Measurements from ENCODE around the gene RARG. TPM values are rescaled to one million over a fixed set of nuclear protein-coding genes. Genes with fewer than 3 reads are reported as not detected.

Gene RARG
- polyA plus RNA-seq, 3 donors: 1.8 to 14.6 (median 2.3) TPM

- intact Hi-C loops (cut with micrococcal nuclease): no loop called here
- H3K27me3 Mint-ChIP-seq (ENCODE audit: low read depth in 3 of 3): peaks cover 0 to 3% (median under 1%) of the 10 kb centered on the region in 3 donors
These were observed 25.0 kb downstream of the RARG start, which contains the start of gene ITGB7 for GRCh38 chr12:53207042-53207441. Gene ITGB7 (minus strand): TSS chr12:53207251. CDS start chr12:53200443, 6,808 bp downstream.

GRCh38 chr12:53205747-53206419 lies 26.1 kb downstream of the RARG start:
- Histone ChIP-seq H3K36me3 (replicated peaks in 1 of 2; ENCODE audit: control insufficient read depth in 1 of 2, insufficient read depth in 2 of 2, low read length in 2 of 2) (peaks cover 0 to 8% of the 10 kb centered on the region in 2 donors), H3K4me3 (replicated peaks in 1 of 3; ENCODE audit: low read depth in 2 of 3, low read length in 3 of 3) (peak overlapping the region in 1 of 3 experiments; percentile 52), H3K27me3 (ENCODE audit: control insufficient read depth in 2 of 2, insufficient read depth in 2 of 2, low read length in 2 of 2) (no peaks in the 10 kb centered on the region), H3K9me3 (replicated peaks in 1 of 2; ENCODE audit: control insufficient read depth in 1 of 2, insufficient read depth in 1 of 2, low read length in 2 of 2) (no peaks in the 10 kb centered on the region), H3K4me1 (ENCODE audit: control insufficient read depth in 1 of 2, insufficient read depth in 2 of 2, low read length in 2 of 2) (peaks cover 66 to 82% of the 10 kb centered on the region in 2 donors), H4K20me1 (ENCODE audit: insufficient read depth, low read length) (no peaks in the 10 kb centered on the region), H3K27ac (ENCODE audit: low read depth in 1 of 2, low read length in 2 of 2) (peak overlapping the region; percentile 51 to 85), H3K4me2 (replicated peaks; ENCODE audit: extremely low read depth, low read length, poor library complexity, severe bottlenecking) (peak overlapping the region; percentile 64), H3K79me2 (ENCODE audit: insufficient read depth, low read length) (peaks cover 38% of the 10 kb centered on the region), H3K9ac (ENCODE audit: insufficient read depth, low read length, poor library complexity, severe bottlenecking) (peak overlapping the region; percentile 37), H2AFZ (ENCODE audit: insufficient read depth, low read depth, low read length, poor library complexity, severe bottlenecking) (peak overlapping the region; percentile 65)
- Mint-ChIP-seq H3K27me3 (ENCODE audit: low read depth in 3 of 3) (peaks cover 0 to 3% (median 2%) of the 10 kb centered on the region in 3 donors), H3K36me3 (peaks cover 6 to 7% of the 10 kb centered on the region in 2 donors), H3K4me3 (peak overlapping the region; percentile 1 to 69), H3K9me3 (peaks cover 0 to 2% (median 0%) of the 10 kb centered on the region in 7 donors), H3K27ac (peak overlapping the region; percentile 61 to 90 (median 86)), H3K4me1 (peaks cover 74% of the 10 kb centered on the region)
- peak; percentile 62 to 77 (median 72) for DNase-seq
- 15% methylated on average over 5 of the region's 7 CpGs for WGBS (ENCODE audit: insufficient coverage)
- TF ChIP-seq, protein P1, sequence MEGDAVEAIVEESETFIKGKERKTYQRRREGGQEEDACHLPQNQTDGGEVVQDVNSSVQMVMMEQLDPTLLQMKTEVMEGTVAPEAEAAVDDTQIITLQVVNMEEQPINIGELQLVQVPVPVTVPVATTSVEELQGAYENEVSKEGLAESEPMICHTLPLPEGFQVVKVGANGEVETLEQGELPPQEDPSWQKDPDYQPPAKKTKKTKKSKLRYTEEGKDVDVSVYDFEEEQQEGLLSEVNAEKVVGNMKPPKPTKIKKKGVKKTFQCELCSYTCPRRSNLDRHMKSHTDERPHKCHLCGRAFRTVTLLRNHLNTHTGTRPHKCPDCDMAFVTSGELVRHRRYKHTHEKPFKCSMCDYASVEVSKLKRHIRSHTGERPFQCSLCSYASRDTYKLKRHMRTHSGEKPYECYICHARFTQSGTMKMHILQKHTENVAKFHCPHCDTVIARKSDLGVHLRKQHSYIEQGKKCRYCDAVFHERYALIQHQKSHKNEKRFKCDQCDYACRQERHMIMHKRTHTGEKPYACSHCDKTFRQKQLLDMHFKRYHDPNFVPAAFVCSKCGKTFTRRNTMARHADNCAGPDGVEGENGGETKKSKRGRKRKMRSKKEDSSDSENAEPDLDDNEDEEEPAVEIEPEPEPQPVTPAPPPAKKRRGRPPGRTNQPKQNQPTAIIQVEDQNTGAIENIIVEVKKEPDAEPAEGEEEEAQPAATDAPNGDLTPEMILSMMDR (IDR thresholded peaks at IDR 0.05): no peak
- intact Hi-C loops (cut with micrococcal nuclease): no loop called here

More at GRCh38 chr12:53207042-53207441, 25.0 kb downstream of the RARG start, which contains the start of gene ITGB7:
- H4K20me1 ChIP-seq (ENCODE audit: insufficient read depth, low read length): no peaks in the 10 kb centered on the region
- 0% methylated on average over 2 of the region's 5 CpGs for WGBS (ENCODE audit: insufficient coverage)
- Mint-ChIP-seq H3K36me3 (peaks cover 15 to 18% of the 10 kb centered on the region in 2 donors), H3K4me3 (peak within 1 kb of the TSS; percentile 69 to 70), H3K9me3 (peaks cover 0 to 2% (median 0%) of the 10 kb centered on the region in 7 donors), H3K27ac (peak within 1 kb of the TSS; percentile 68 to 90 (median 88)), H3K4me1 (peaks cover 74% of the 10 kb centered on the region)
- peaks cover 61 to 81% of the 10 kb centered on the region in 2 donors for H3K4me1 ChIP-seq (ENCODE audit: control insufficient read depth in 1 of 2, insufficient read depth in 2 of 2, low read length in 2 of 2)
- DNase-seq: peak; percentile 51 to 70 (median 60)
- peaks cover 38% of the 10 kb centered on the region for H3K79me2 ChIP-seq (ENCODE audit: insufficient read depth, low read length)
- H3K9me3 ChIP-seq (replicated peaks in 1 of 2; ENCODE audit: control insufficient read depth in 1 of 2, insufficient read depth in 1 of 2, low read length in 2 of 2): no peaks in the 10 kb centered on the region
- H3K4me2 ChIP-seq (replicated peaks; ENCODE audit: extremely low read depth, low read length, poor library complexity, severe bottlenecking): peak within 1 kb of the TSS; percentile 64
- H3K4me3 ChIP-seq (replicated peaks in 1 of 3; ENCODE audit: low read depth in 2 of 3, low read length in 3 of 3): peak within 1 kb of the TSS in 2 of 3 experiments; percentile 23 to 52
- H3K27ac ChIP-seq (ENCODE audit: low read depth in 1 of 2, low read length in 2 of 2): peak within 1 kb of the TSS; percentile 51 to 88
- H3K36me3 ChIP-seq (replicated peaks in 1 of 2; ENCODE audit: control insufficient read depth in 1 of 2, insufficient read depth in 2 of 2, low read length in 2 of 2): peaks cover under 1 to 19% of the 10 kb centered on the region in 2 donors
- TF ChIP-seq, protein P1 (IDR thresholded peaks at IDR 0.05): no peak
- no peaks in the 10 kb centered on the region for H3K27me3 ChIP-seq (ENCODE audit: control insufficient read depth in 2 of 2, insufficient read depth in 2 of 2, low read length in 2 of 2)
- peak within 1 kb of the TSS; percentile 37 for H3K9ac ChIP-seq (ENCODE audit: insufficient read depth, low read length, poor library complexity, severe bottlenecking)
- H2AFZ ChIP-seq (ENCODE audit: insufficient read depth, low read depth, low read length, poor library complexity, severe bottlenecking): peak within 1 kb of the TSS; percentile 72

Measured in CD14-positive monocyte (primary cell).